H54 (cell line): ENCODE results near the gene TFDP2.

Source experiments
- DNase-seq: peaks from one replicate; pipeline ENCODE4 v3.0.0; 2011; ENCODE audit warnings: low spot score, mixed read lengths; ENCODE audit not compliant: insufficient read length
- FAIRE-seq: peaks from 3 replicates; lab custom pipeline; 2011; peaks lifted over from hg19 to GRCh38; lab: Jason Lieb, UNC
- POLR2A ChIP-seq: IDR thresholded peaks from 2 replicates; pipeline ENCODE4 v1.6.1; 2011; ENCODE audit warnings: low read depth, mild to moderate bottlenecking, low read length

The TFDP2 gene

GRCh38 chr3:142072816-142073215, 76.5 kb downstream of the TFDP2 start:
- TF ChIP-seq POLR2A = no peak
- FAIRE-seq = no peak

GRCh38 chr3:142065932-142066331, 83.4 kb downstream of the TFDP2 start:
- FAIRE-seq (peak; percentile 75), DNase-seq (no peak)
- TF ChIP-seq POLR2A = no peak

More at GRCh38 chr3:142072816-142073215, 76.5 kb downstream of the TFDP2 start:
- no peak for DNase-seq

- TF ChIP-seq POLR2A = no peak
- no peak for FAIRE-seq
- DNase-seq = no peak
Observed at GRCh38 chr3:142065344-142065743, 84.0 kb downstream of the TFDP2 start.

- FAIRE-seq (no peak), DNase-seq (no peak)
- no peak for TF ChIP-seq POLR2A
Observed at GRCh38 chr3:142064454-142064853, 84.9 kb downstream of the TFDP2 start.

GRCh38 chr3:142057331-142057725, 92.0 kb downstream of the TFDP2 start:
- DNase-seq (no peak), FAIRE-seq (no peak)
- TF ChIP-seq POLR2A = no peak

GRCh38 chr3:142056656-142057330, 92.6 kb downstream of the TFDP2 start:
- no peak for TF ChIP-seq POLR2A
- no peak for FAIRE-seq
- DNase-seq = no peak

- no peak for TF ChIP-seq POLR2A
- DNase-seq = no peak
- FAIRE-seq = no peak
Observed at GRCh38 chr3:142053835-142054234, 95.5 kb downstream of the TFDP2 start.

GRCh38 chr3:142053244-142053643, 96.1 kb downstream of the TFDP2 start:
- DNase-seq = no peak
- FAIRE-seq = no peak
- no peak for TF ChIP-seq POLR2A

GRCh38 chr3:142051351-142051750, 98.0 kb downstream of the TFDP2 start:
- TF ChIP-seq POLR2A = no peak
- DNase-seq = no peak
- FAIRE-seq = no peak

- TF ChIP-seq POLR2A = no peak
- no peak for DNase-seq
- no peak for FAIRE-seq
Observed at GRCh38 chr3:142047021-142047369, 102.3 kb downstream of the TFDP2 start.

- no peak for TF ChIP-seq POLR2A
- DNase-seq (no peak), FAIRE-seq (no peak)
Observed at GRCh38 chr3:142046320-142047020, 102.9 kb downstream of the TFDP2 start.

- DNase-seq (no peak), FAIRE-seq (no peak)
- TF ChIP-seq POLR2A = no peak
Observed at GRCh38 chr3:142040941-142041491, 108.3 kb downstream of the TFDP2 start.

- no peak for TF ChIP-seq POLR2A
- DNase-seq (no peak), FAIRE-seq (no peak)
Observed at GRCh38 chr3:142035308-142035922, 113.9 kb downstream of the TFDP2 start.

GRCh38 chr3:142033292-142033691, 116.1 kb downstream of the TFDP2 start:
- FAIRE-seq = no peak
- no peak for DNase-seq
- TF ChIP-seq POLR2A = no peak
